Breast epithelium (tissue), 4 donors: ENCODE data around the gene RPS5. TPM values are rescaled to one million over a fixed set of nuclear protein-coding genes. Genes with fewer than 3 reads are reported as not detected.

Experiments
- DNase-seq, 2 donors: peaks; one replicate each; pipeline ENCODE4 v3.0.0-alpha.2; 2019; ENCODE audit warnings: low spot score in 2 of 2
- H3K27ac ChIP-seq, 2 donors: fragments of 200-600 bp; sonication (generic) in 1 of 2; one replicate each; pipeline ENCODE4 v1.5.1; 2016 to 2019; ENCODE audit warnings: mild to moderate bottlenecking in 1 of 2
- H3K27me3 ChIP-seq, 2 donors: fragments of 200-600 bp; sonication (generic) in 1 of 2; one replicate each; pipeline versions ENCODE4 v1.5.1 to v1.6.0; 2017 to 2019; ENCODE audit warnings: control low read depth in 1 of 2, mild to moderate bottlenecking in 1 of 2
- H3K36me3 ChIP-seq: fragments of 200-600 bp; one replicate; pipeline ENCODE4 v1.5.1; 2019
- H3K4me1 ChIP-seq, 2 donors: fragments of 200-600 bp; sonication (generic); one replicate each; pipeline ENCODE4 v1.5.1; 2016 to 2019; ENCODE audit warnings: control low read depth in 1 of 2
- H3K4me3 ChIP-seq, 3 donors: fragments of 200-600 bp; sonication (generic); 1 replicate in 2 of 3; 2 replicates in 1 of 3; pipeline ENCODE4 v1.5.1; 2016 to 2019; ENCODE audit warnings: mild to moderate bottlenecking in 3 of 3, moderate library complexity in 2 of 3
- H3K9me3 ChIP-seq, 2 donors: fragments of 200-600 bp; sonication (generic) in 1 of 2; one replicate each; pipeline ENCODE4 v1.5.1; 2016 to 2019; ENCODE audit warnings: control low read depth in 1 of 2
- POLR2A ChIP-seq: fragments of 450-650 bp; IDR thresholded peaks from one replicate; pipeline ENCODE4 v1.6.1; 2016; ENCODE audit warnings: antibody characterized with exemption, mild to moderate bottlenecking, moderate library complexity
- POLR2AphosphoS5 ChIP-seq, 3 donors: sonication (generic); formaldehyde crosslinking; IDR thresholded peaks; one replicate each; pipeline ENCODE4 v1.6.1; 2017; ENCODE audit warnings: antibody characterized with exemption in 3 of 3
- intact Hi-C: fragments of 100-400 bp; cut with DNase I; formaldehyde crosslinking; loops from one replicate; pipeline ENCODE4 v1.15.1; 2023; ENCODE audit warnings: low total_unique reads
- total RNA-seq, 3 donors: library from RNA; depleted of rRNA; stranded (reverse); fragments of >200 nt; gene quantifications; one replicate each; pipeline ENCODE4 v1.1.0, GENCODE V29; 2016
- TF ChIP-seq, protein P1 (sequence below), 3 donors: fragments of 450-650 bp; IDR thresholded peaks; one replicate each; pipeline ENCODE4 v1.5.1; 2016 to 2017; ENCODE audit warnings: antibody characterized with exemption in 3 of 3, mild to moderate bottlenecking in 3 of 3, moderate library complexity in 3 of 3

Gene RPS5
- total RNA-seq, 3 donors from 2014 or later, result 1,794 to 2,659 (median 2,022) TPM

- intact Hi-C loops, result no loop called here
- H3K4me3 ChIP-seq, result no peak overlapping the region
- DNase-seq, result no peak
- no peaks in the 10 kb centered on the region for H3K27me3 ChIP-seq
- peaks cover 16% of the 10 kb centered on the region for H3K36me3 ChIP-seq
- peaks cover 0 to 11% of the 10 kb centered on the region in 2 donors for H3K9me3 ChIP-seq
- H3K4me1 ChIP-seq, result no peaks in the 10 kb centered on the region
- H3K27ac ChIP-seq, result no peak overlapping the region
- TF ChIP-seq POLR2AphosphoS5 (IDR thresholded peaks at IDR 0.05), result no peak
- TF ChIP-seq POLR2A, result no peak
- TF ChIP-seq, protein P1, sequence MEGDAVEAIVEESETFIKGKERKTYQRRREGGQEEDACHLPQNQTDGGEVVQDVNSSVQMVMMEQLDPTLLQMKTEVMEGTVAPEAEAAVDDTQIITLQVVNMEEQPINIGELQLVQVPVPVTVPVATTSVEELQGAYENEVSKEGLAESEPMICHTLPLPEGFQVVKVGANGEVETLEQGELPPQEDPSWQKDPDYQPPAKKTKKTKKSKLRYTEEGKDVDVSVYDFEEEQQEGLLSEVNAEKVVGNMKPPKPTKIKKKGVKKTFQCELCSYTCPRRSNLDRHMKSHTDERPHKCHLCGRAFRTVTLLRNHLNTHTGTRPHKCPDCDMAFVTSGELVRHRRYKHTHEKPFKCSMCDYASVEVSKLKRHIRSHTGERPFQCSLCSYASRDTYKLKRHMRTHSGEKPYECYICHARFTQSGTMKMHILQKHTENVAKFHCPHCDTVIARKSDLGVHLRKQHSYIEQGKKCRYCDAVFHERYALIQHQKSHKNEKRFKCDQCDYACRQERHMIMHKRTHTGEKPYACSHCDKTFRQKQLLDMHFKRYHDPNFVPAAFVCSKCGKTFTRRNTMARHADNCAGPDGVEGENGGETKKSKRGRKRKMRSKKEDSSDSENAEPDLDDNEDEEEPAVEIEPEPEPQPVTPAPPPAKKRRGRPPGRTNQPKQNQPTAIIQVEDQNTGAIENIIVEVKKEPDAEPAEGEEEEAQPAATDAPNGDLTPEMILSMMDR (IDR thresholded peaks at IDR 0.05), result no peak
Observed at GRCh38 chr19:58416604-58417003, 29.5 kb downstream of the RPS5 start.

DNA sequence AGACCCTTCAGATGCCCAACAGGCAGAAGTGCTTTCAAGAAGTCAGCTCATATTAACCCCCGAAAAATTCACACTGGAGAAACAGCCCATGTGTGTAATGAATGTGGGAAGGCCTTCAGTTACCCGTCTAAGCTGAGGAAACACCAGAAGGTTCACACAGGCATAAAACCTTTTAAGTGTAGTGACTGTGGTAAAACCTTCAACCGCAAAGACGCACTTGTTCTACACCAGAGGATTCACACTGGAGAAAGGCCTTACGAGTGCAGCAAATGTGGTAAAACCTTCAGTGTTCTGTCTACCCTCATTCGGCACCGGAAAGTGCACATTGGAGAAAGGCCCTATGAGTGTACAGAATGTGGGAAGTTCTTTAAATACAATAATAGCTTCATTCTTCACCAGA lies 30.0 kb downstream of the RPS5 start:
- H3K36me3 ChIP-seq, result peaks cover 16% of the 10 kb centered on the region
- no peaks in the 10 kb centered on the region for H3K4me1 ChIP-seq

DNA sequence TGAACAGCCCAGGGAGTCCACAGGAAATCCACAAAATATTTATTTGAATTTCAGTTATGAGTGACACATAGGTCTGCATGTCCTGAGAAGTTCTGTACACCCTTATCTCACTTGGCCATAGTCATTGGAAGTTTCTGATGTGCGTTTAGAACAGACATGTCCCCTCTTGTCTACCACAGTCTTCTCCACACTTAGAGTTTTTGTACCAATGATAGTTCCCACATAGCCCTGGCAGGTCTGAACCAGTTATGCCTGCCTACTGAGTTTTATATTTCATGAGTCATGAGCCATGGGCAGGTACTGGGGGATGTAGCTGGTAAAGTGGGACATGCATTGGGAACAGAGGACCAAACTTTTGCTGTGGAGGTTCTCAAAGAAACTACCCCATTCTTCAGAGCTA lies 41.5 kb downstream of the RPS5 start:
- TF ChIP-seq, protein P1 (IDR thresholded peaks at IDR 0.05), result no peak
- no peak for TF ChIP-seq POLR2AphosphoS5 (IDR thresholded peaks at IDR 0.05)
- TF ChIP-seq POLR2A, result no peak
- H3K27ac ChIP-seq, result no peak overlapping the region
- H3K27me3 ChIP-seq, result no peaks in the 10 kb centered on the region
- intact Hi-C loops, result no loop called here
- peaks cover 73 to 74% of the 10 kb centered on the region in 2 donors for H3K9me3 ChIP-seq
- peaks cover 1% of the 10 kb centered on the region for H3K36me3 ChIP-seq
- H3K4me1 ChIP-seq, result no peaks in the 10 kb centered on the region
- H3K4me3 ChIP-seq, result no peak overlapping the region
- no peak for DNase-seq

More for the DNA sequence above, 30.0 kb downstream of the RPS5 start:
- intact Hi-C loops, result no loop called here
- Histone ChIP-seq H3K9me3 (peaks cover 0 to 11% of the 10 kb centered on the region in 2 donors), H3K27me3 (no peaks in the 10 kb centered on the region), H3K4me3 (no peak overlapping the region), H3K27ac (no peak overlapping the region)
- TF ChIP-seq, protein P1 (IDR thresholded peaks at IDR 0.05), result no peak
- TF ChIP-seq POLR2A, result no peak
- TF ChIP-seq POLR2AphosphoS5 (IDR thresholded peaks at IDR 0.05), result no peak
- DNase-seq, result no peak

- H3K27me3 ChIP-seq, result no peaks in the 10 kb centered on the region
- no peak overlapping the region for H3K4me3 ChIP-seq
- H3K36me3 ChIP-seq, result peaks cover 13% of the 10 kb centered on the region
- intact Hi-C loops, result no loop called here
- peaks cover 85 to 86% of the 10 kb centered on the region in 2 donors for H3K9me3 ChIP-seq
- TF ChIP-seq POLR2AphosphoS5 (IDR thresholded peaks at IDR 0.05) (no peak), POLR2A (no peak)
- TF ChIP-seq, protein P1 (IDR thresholded peaks at IDR 0.05), result no peak
- no peaks in the 10 kb centered on the region for H3K4me1 ChIP-seq
- DNase-seq, result no peak
- H3K27ac ChIP-seq, result no peak overlapping the region
Observed at GRCh38 chr19:58429745-58430144, 42.7 kb downstream of the RPS5 start.

DNA sequence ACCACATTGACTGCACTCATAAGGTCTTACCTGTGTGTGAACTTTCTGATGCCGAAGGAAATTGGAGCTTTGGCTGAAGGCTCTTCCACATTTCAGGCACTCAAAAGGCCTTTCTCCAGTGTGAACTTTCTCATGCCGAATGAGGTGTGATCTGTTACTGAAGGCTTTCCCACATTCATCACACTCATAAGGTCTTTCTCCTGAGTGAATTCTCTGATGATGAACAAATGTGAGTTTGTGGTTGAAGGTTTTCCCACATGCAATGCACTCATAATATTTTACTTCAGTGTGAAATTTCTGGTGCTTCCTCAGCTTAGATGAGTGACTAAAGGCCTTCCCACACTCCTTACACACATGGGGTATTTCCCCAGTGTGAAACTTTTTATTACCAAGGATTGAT lies 47.1 kb downstream of the RPS5 start:
- Histone ChIP-seq H3K4me1 (no peaks in the 10 kb centered on the region), H3K36me3 (peaks cover 29% of the 10 kb centered on the region), H3K4me3 (peak overlapping the region in 1 of 3 donors; percentile 29), H3K27me3 (no peaks in the 10 kb centered on the region), H3K27ac (no peak overlapping the region), H3K9me3 (peaks cover 99 to 100% of the 10 kb centered on the region in 2 donors)
- no peak for DNase-seq
- intact Hi-C loops, result no loop called here
- TF ChIP-seq, protein P1 (IDR thresholded peaks at IDR 0.05), result no peak
- no peak for TF ChIP-seq POLR2AphosphoS5 (IDR thresholded peaks at IDR 0.05)
- no peak for TF ChIP-seq POLR2A
